Measurements from ENCODE around the gene AKAP13.
"Not testable (repeated sequence)": the region's sequence is repeated elsewhere in the genome, so short reads cannot be mapped to it uniquely, and the experiment has no call there.

AKAP13 gene

GRCh38 chr15:85777250-85778106 is 397.1 kb downstream of the AKAP13 start:
- in situ Hi-C loops (cut with MboI; ENCODE audit: low sequenced_read_pairs), result no loop called here

GRCh38 chr15:85778107-85778776 is 397.8 kb downstream of the AKAP13 start:
- in situ Hi-C loops (cut with MboI; ENCODE audit: low sequenced_read_pairs), result no loop called here

- in situ Hi-C loops (cut with MboI; ENCODE audit: low sequenced_read_pairs), result no loop called here
Observed at GRCh38 chr15:85779249-85779648, 398.8 kb downstream of the AKAP13 start.

- in situ Hi-C loops (cut with MboI; ENCODE audit: low sequenced_read_pairs), result no loop called here
Observed at GRCh38 chr15:85780225-85780985, 400.0 kb downstream of the AKAP13 start.

GRCh38 chr15:85781099-85781498 is 400.7 kb downstream of the AKAP13 start:
- in situ Hi-C loops (cut with MboI; ENCODE audit: low sequenced_read_pairs), result no loop called here

GRCh38 chr15:85782064-85782463 is 401.7 kb downstream of the AKAP13 start:
- in situ Hi-C loops (cut with MboI; ENCODE audit: low sequenced_read_pairs), result no loop called here

DNA sequence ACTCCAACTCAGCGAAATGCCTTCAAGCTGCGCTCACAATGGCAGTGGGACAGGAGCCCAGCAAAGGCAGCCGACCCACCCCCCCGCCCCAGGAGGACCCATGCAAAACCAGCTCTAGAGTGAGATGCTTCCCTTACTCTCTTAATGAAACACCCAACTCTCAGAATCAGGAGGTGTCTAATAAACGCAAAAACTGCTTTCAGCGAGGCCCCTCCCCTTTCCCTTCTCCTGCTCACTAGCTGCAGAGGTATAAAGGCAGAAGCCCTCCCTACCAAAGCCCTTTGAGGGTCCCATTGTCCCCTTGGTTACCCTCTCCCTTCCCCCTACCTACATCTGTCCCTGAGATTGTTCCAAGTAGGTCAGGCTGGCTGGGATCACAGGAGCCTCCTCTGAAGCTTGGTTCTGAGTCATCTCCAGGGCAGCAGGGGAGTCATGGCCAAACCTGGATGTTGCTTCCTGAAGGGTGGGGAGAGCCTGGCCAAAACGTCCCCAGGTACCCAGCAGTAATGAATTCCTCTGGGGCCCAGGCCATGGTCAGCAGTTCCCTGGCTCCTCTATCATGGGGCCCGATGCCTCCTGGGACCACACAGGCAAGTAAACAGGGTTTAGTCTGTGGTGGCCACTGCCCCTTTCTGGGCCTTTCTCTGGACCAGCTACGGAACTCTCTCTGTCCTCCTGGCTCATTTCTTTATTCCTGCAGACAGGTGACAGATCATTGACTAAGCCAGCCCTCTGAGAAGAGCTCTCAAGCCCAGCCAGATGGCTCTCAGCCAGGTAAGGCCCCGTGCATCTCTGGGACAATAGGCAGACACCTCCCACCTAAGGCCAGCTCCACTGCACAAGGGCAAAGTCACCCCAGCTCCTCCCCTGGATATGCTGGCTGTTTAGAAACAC is 405.7 kb downstream of the AKAP13 start:
- in situ Hi-C loops (cut with MboI; ENCODE audit: low sequenced_read_pairs), result no loop called here

GRCh38 chr15:85786781-85787114 is 406.3 kb downstream of the AKAP13 start:
- in situ Hi-C loops (cut with MboI; ENCODE audit: low sequenced_read_pairs), result no loop called here

DNA sequence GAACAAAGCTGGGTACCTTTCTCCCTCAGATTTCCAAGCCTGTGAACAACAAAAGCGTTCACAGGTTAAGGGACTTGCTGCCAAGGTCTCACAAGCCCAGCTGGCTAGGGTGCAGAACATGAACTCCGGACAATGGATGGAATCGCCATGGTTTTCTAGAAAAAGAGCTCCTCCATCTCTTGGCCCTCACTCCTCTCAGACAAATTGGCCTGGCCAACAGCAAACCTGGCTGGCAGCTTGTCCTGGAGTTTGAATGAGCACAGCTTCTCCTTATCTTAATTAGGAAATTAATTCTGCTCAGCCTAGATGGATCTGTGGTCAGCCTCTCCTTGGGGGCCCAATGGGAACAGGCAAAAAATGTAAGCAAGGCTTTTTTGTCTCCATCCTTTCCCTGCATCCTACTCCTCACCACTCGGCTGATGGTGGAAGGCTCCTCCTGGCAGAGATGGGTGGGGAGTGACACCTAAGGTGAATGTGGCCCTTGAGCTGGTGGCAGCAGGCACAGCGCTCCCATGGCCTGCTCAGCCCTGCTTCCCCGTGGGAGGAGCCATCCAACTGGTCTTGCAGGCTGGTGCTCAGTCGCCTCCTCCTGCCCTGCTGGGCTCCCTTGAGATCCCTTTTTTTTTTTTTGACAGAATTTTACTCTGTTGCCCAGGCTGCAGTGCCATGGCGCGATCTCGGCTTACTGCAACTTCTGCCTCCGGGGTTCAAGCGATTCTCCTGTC is 408.5 kb downstream of the AKAP13 start:
- in situ Hi-C loops (cut with MboI; ENCODE audit: low sequenced_read_pairs), result no loop called here

- in situ Hi-C loops (cut with MboI; ENCODE audit: low sequenced_read_pairs), result no loop called here
Observed at GRCh38 chr15:85789496-85789875, 409.1 kb downstream of the AKAP13 start.

GRCh38 chr15:85792102-85792731 is 411.8 kb downstream of the AKAP13 start:
- in situ Hi-C loops (cut with MboI; ENCODE audit: low sequenced_read_pairs), result no loop called here

DNA sequence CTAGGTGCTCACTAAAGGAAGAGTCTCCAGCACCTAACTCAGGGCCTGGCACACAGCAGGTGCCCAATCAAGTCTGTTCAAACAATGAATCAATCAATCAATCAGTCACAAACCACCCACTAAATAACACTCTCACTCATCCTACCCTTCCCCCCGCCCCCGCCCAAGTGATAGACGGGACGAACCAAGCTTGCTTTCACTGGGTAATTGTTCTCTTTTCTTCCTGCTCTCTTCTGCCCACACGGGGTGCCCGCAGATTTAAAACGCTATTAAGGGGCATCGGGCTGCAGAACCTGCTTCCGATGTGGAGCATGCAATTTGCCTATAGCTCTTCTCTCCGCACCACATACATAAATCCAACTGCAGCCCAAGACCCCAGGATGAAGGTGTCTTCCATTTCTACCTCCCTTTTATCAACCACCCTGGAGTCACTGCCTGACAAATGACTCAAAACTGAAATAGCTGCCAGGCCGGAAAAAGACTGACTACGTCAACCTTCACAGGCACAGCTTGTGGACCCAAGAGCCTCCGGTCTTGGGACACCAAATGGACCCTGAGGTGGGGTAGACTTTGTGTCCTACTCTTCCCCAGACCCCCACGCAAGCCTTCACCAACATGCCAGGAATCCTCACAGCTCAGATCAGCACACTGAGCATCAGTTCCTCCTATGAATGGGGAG is 412.6 kb downstream of the AKAP13 start:
- in situ Hi-C loops (cut with MboI; ENCODE audit: low sequenced_read_pairs), result no loop called here

- in situ Hi-C loops (cut with MboI; ENCODE audit: low sequenced_read_pairs), result no loop called here
Observed at GRCh38 chr15:85793641-85794597, 413.5 kb downstream of the AKAP13 start.

DNA sequence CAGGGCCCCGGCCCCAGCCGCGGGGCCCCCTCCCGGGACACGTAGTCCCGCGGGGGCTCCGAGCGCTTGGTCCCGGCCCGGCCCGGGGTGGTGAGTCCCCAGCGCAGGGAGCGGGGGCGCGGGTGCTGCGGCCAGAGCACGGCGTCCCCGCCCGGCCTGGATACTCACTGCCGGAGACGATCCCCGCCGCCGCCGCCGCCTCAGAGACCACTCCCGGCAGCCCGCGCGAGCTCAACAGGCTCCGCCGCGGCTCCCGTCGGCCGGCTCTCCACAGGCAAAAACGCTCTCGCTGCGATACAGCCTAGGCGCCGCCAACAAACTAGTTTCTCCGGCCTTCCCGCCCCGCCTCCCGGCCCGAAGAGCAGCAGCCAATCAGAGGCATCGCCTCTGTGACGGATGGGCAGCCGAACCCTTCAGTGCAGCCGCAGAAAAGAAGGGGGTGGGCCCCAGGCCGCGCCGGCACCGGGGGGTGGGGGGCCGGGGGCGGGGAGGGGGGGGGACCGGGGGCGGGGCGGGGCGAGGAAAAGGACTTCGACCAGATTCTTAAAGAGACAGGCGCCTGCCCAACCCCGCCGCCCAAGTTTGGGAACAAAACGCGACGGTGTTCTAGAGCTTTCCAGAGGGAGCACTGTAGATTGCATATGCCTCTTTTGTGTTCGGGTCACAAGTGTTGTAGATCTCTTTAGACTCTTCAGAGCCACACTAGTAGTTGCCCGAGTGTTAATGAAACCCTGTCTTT is 414.4 kb downstream of the AKAP13 start, which contains the start of gene KLHL25:
TSS of gene KLHL25 (minus strand) at position 328 of the 739 bp plus-strand sequence. CDS start 25,115 bp downstream, outside the sequence.
- in situ Hi-C loops (cut with MboI; ENCODE audit: low sequenced_read_pairs), result no loop called here

DNA sequence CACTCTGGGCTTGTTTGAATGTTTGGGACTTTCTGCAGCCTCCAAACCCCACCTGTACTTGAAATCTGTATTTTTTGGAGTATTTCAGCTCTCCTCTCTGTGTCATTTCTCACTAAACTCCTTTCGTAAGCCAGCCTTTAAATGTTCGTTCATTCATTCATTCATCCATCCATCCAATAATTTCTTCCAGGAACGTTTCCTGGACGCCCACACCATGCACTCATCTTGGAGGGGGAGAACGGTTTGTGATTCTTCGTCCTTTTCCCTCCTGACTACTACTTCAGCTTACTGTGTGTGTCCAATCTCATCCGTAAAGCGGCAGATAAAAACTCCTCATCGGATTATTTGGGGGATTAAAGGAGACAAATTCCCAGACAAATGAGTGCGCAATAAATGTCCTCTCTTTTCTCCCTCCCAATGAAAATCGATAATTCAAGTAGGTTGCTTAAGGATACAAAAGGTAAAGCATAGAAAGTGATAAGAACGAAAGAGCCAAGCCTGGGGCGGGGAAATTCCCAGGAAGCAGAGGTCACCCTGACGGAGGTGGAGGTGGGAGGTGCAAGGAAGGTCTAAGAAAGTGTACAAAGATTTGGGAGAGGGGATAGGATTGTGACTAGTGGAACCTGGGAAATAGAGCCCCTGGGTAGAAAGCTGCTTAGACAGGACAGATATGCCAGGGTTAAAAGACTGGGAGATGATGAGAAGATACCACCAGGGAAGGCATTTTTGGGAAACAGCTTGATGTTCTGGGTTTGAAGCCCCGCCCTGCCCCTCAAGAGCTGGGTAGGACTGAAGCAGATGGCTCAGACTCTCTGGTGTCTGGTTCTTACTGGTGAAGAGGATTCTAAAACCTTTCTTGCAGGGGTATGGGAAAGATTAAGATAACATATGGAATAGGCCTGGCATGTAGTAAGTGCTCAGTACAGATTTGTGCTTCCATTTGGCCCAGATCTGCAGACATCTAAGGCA is 415.2 kb downstream of the AKAP13 start:
- in situ Hi-C loops (cut with MboI; ENCODE audit: low sequenced_read_pairs), result no loop called here

- in situ Hi-C loops (cut with MboI; ENCODE audit: low sequenced_read_pairs), result not testable (repeated sequence)
Observed at GRCh38 chr15:85796371-85796770, 416.0 kb downstream of the AKAP13 start.
